ENCODE data around the gene XRN1.

- TF ChIP-seq POLR2A (IDR thresholded peaks at IDR 0.05) (no peak), CTCF (IDR thresholded peaks at IDR 0.05) (no peak), EP300 (IDR thresholded peaks at IDR 0.05) (no peak)
Measured at GRCh38 chr3:142481196-142481595, 33.4 kb upstream of the XRN1 start.
